Dendritic cell treated with granulocyte-macrophage colony-stimulating factor and Interleukin-4, amounts not matched to agents 40 ng/mL and 50 ng/mL, for 4 days (primary cell): ENCODE data around the gene FYCO1.

Source experiments
- H3K27ac Mint-ChIP-seq: one replicate; pipeline ENCODE4 v1.8.0; 2022; ENCODE audit warnings: mild to moderate bottlenecking, mixed read lengths
- H3K27me3 Mint-ChIP-seq: one replicate; pipeline ENCODE4 v1.8.0; 2022; ENCODE audit warnings: mild to moderate bottlenecking, mixed read lengths
- H3K36me3 Mint-ChIP-seq: one replicate; pipeline ENCODE4 v1.8.0; 2022; ENCODE audit warnings: low read depth, mixed read lengths
- H3K4me1 Mint-ChIP-seq: one replicate; pipeline ENCODE4 v1.8.0; 2022; ENCODE audit warnings: low read depth, mixed read lengths
- H3K4me3 Mint-ChIP-seq: one replicate; pipeline ENCODE4 v1.8.0; 2022; ENCODE audit warnings: mild to moderate bottlenecking, moderate library complexity, mixed read lengths
- H3K9me3 Mint-ChIP-seq: one replicate; pipeline ENCODE4 v1.8.0; 2022; ENCODE audit warnings: mixed read lengths
- intact Hi-C: fragments of 100-400 bp; cut with micrococcal nuclease; formaldehyde crosslinking; loops from one replicate; pipeline ENCODE4 v1.15.0; 2022

The FYCO1 gene

GRCh38 chr3:45946875-45947274 is 48.7 kb downstream of the FYCO1 start:
- Mint-ChIP-seq H3K4me1 (peaks cover 4% of the 10 kb centered on the region), H3K9me3 (no peaks in the 10 kb centered on the region), H3K27me3 (no peaks in the 10 kb centered on the region), H3K36me3 (peaks cover 63% of the 10 kb centered on the region), H3K4me3 (no peak overlapping the region), H3K27ac (no peak overlapping the region)
- intact Hi-C loops = no loop called here

GRCh38 chr3:45946307-45946706 is 49.3 kb downstream of the FYCO1 start:
- Mint-ChIP-seq H3K4me3 (no peak overlapping the region), H3K27me3 (no peaks in the 10 kb centered on the region), H3K4me1 (peaks cover 4% of the 10 kb centered on the region), H3K9me3 (no peaks in the 10 kb centered on the region), H3K36me3 (peaks cover 58% of the 10 kb centered on the region), H3K27ac (no peak overlapping the region)
- intact Hi-C loops = no loop called here

- Mint-ChIP-seq H3K4me3 (no peak overlapping the region), H3K36me3 (peaks cover 55% of the 10 kb centered on the region), H3K4me1 (peaks cover 4% of the 10 kb centered on the region), H3K9me3 (no peaks in the 10 kb centered on the region), H3K27me3 (no peaks in the 10 kb centered on the region), H3K27ac (no peak overlapping the region)
- intact Hi-C loops = no loop called here
These were observed 50.6 kb downstream of the FYCO1 start for GRCh38 chr3:45944830-45945620.

GRCh38 chr3:45943207-45943846 is 52.3 kb downstream of the FYCO1 start, which contains the start of gene CXCR6:
Gene CXCR6 (plus strand): TSS chr3:45943464. CDS start chr3:45946482, 3,018 bp downstream.
- Mint-ChIP-seq H3K4me3 (no peak within 1 kb of the TSS), H3K9me3 (no peaks in the 10 kb centered on the region), H3K27me3 (no peaks in the 10 kb centered on the region), H3K36me3 (peaks cover 41% of the 10 kb centered on the region), H3K27ac (no peak within 1 kb of the TSS), H3K4me1 (peaks cover 15% of the 10 kb centered on the region)
- intact Hi-C loops = no loop called here

GRCh38 chr3:45942051-45942825 is 53.4 kb downstream of the FYCO1 start:
- no peaks in the 10 kb centered on the region for H3K27me3 Mint-ChIP-seq
- no peaks in the 10 kb centered on the region for H3K9me3 Mint-ChIP-seq
- no peak overlapping the region for H3K4me3 Mint-ChIP-seq
- no peak overlapping the region for H3K27ac Mint-ChIP-seq
- peaks cover 10% of the 10 kb centered on the region for H3K4me1 Mint-ChIP-seq
- intact Hi-C loops = no loop called here
- H3K36me3 Mint-ChIP-seq = peaks cover 41% of the 10 kb centered on the region

- Mint-ChIP-seq H3K4me1 (peaks cover 10% of the 10 kb centered on the region), H3K27me3 (no peaks in the 10 kb centered on the region), H3K9me3 (no peaks in the 10 kb centered on the region), H3K4me3 (no peak overlapping the region), H3K27ac (no peak overlapping the region), H3K36me3 (peaks cover 42% of the 10 kb centered on the region)
- intact Hi-C loops = no loop called here
These were observed 54.8 kb downstream of the FYCO1 start for GRCh38 chr3:45940781-45941365.

GRCh38 chr3:45940004-45940780 is 55.4 kb downstream of the FYCO1 start:
- intact Hi-C loops = no loop called here
- Mint-ChIP-seq H3K27me3 (no peaks in the 10 kb centered on the region), H3K27ac (no peak overlapping the region), H3K4me3 (no peak overlapping the region), H3K9me3 (no peaks in the 10 kb centered on the region), H3K36me3 (peaks cover 42% of the 10 kb centered on the region), H3K4me1 (peaks cover 10% of the 10 kb centered on the region)

- Mint-ChIP-seq H3K36me3 (peaks cover 44% of the 10 kb centered on the region), H3K4me3 (no peak overlapping the region), H3K9me3 (no peaks in the 10 kb centered on the region), H3K4me1 (peaks cover 10% of the 10 kb centered on the region), H3K27ac (no peak overlapping the region), H3K27me3 (no peaks in the 10 kb centered on the region)
- intact Hi-C loops = loop anchor here (5.0 to 10.0 kb wide), 2 partner anchors 275 to 438 kb away; no protein-coding TSS in a partner anchor
These were observed 56.3 kb downstream of the FYCO1 start for GRCh38 chr3:45939341-45939771.

- Mint-ChIP-seq H3K4me1 (peaks cover 10% of the 10 kb centered on the region), H3K4me3 (no peak overlapping the region), H3K27me3 (no peaks in the 10 kb centered on the region), H3K27ac (no peak overlapping the region), H3K9me3 (no peaks in the 10 kb centered on the region), H3K36me3 (peaks cover 49% of the 10 kb centered on the region)
- intact Hi-C loops = loop anchor here (1.0 to 10.0 kb wide), 3 partner anchors 139 to 438 kb away; no protein-coding TSS in a partner anchor
These were observed 56.8 kb downstream of the FYCO1 start for GRCh38 chr3:45938864-45939263.

GRCh38 chr3:45938043-45938435 is 57.6 kb downstream of the FYCO1 start:
- intact Hi-C loops = loop anchor here (1.0 to 10.0 kb wide), 3 partner anchors 140 to 439 kb away; no protein-coding TSS in a partner anchor
- H3K4me1 Mint-ChIP-seq = peaks cover 10% of the 10 kb centered on the region
- no peak overlapping the region for H3K27ac Mint-ChIP-seq
- no peak overlapping the region for H3K4me3 Mint-ChIP-seq
- H3K27me3 Mint-ChIP-seq = no peaks in the 10 kb centered on the region
- peaks cover 55% of the 10 kb centered on the region for H3K36me3 Mint-ChIP-seq
- no peaks in the 10 kb centered on the region for H3K9me3 Mint-ChIP-seq

GRCh38 chr3:45937206-45938042 is 58.2 kb downstream of the FYCO1 start:
- peaks cover 55% of the 10 kb centered on the region for H3K36me3 Mint-ChIP-seq
- H3K4me3 Mint-ChIP-seq = no peak overlapping the region
- no peak overlapping the region for H3K27ac Mint-ChIP-seq
- H3K27me3 Mint-ChIP-seq = no peaks in the 10 kb centered on the region
- H3K4me1 Mint-ChIP-seq = peaks cover 13% of the 10 kb centered on the region
- intact Hi-C loops = loop anchor here (1.0 to 10.0 kb wide), 3 partner anchors 141 to 440 kb away; no protein-coding TSS in a partner anchor
- H3K9me3 Mint-ChIP-seq = no peaks in the 10 kb centered on the region

- Mint-ChIP-seq H3K27me3 (no peaks in the 10 kb centered on the region), H3K4me1 (peaks cover 19% of the 10 kb centered on the region), H3K36me3 (peaks cover 57% of the 10 kb centered on the region), H3K4me3 (no peak overlapping the region), H3K9me3 (no peaks in the 10 kb centered on the region), H3K27ac (no peak overlapping the region)
- intact Hi-C loops = loop anchor here (5.0 to 10.0 kb wide), 2 partner anchors 279 to 441 kb away; no protein-coding TSS in a partner anchor
These were observed 59.4 kb downstream of the FYCO1 start for GRCh38 chr3:45936261-45936660.
